HG03575 (cell line): Measurements from ENCODE around the gene SAFB2.
A peak's percentile ranks its signal among the peaks of the same experiment; 100 is the strongest.

Experiments
- ATAC-seq: cut with Tn5 transposase; IDR thresholded peaks from one replicate; pipeline ENCODE4 v1.9.1; 2021; ENCODE audit not compliant: unreplicated experiment, insufficient number of reproducible peaks, low FRiP score; ENCODE audit errors: extremely low read depth

The SAFB2 gene

DNA sequence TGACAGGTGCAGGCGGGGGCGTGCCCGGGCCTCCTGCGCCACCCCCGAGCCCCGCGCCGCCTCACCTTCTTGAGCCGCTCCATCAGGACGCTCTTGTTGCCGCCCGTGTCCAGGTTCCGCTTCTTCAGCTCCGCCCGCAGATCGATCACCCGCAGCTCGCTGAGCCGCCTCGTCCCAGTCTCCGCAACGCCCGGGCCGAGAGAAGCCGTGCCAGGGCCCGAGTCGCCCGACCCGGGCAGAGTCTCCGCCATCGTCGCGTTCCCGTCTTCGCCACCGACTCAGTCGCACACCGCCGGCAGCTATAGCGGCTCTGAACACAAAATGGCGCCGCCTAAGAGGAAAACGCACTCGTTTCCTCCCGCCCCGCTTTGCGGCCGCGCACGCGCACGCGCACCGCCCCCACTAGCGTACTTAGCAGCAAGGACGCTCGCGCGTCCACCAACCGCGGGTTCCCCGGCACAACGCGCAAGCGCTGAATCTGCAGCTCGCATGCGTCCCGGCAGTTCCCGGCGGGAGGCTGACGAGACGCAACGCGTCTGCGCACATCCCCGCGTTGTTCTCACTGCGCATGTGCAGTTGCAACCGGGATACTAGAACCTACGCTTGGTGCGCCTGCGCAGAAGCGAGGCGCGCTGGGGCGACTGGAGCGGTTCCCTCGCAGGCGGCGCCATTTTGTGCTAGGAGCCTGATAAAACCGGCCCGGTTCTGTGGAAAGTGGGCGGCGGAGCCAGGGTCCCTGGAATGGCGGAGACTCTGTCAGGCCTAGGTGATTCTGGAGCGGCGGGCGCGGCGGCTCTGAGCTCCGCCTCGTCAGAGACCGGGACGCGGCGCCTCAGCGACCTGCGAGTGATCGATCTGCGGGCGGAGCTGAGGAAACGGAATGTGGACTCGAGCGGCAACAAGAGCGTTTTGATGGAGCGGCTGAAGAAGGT is at the start of gene SAFB2, which contains the start of gene SAFB:
Gene SAFB2, minus strand, starts transcription at position 312 of the 932 bp plus-strand sequence. Its CDS starts 61 bp downstream, at position 251.
Gene SAFB, plus strand, starts transcription at position 619 of the 932 bp plus-strand sequence. Its CDS starts 123 bp downstream, at position 742.
- peak; percentile 50 for ATAC-seq

GRCh38 chr19:5671600-5671999 is 49.0 kb upstream of the SAFB2 start:
- ATAC-seq: no peak

- ATAC-seq: no peak
These were observed 46.6 kb upstream of the SAFB2 start for GRCh38 chr19:5669212-5669611.

GRCh38 chr19:5667751-5668271 is 45.2 kb upstream of the SAFB2 start:
- ATAC-seq: no peak

GRCh38 chr19:5666921-5667610 is 44.5 kb upstream of the SAFB2 start:
- ATAC-seq: no peak

GRCh38 chr19:5665781-5666513 is 43.4 kb upstream of the SAFB2 start:
- ATAC-seq: no peak

DNA sequence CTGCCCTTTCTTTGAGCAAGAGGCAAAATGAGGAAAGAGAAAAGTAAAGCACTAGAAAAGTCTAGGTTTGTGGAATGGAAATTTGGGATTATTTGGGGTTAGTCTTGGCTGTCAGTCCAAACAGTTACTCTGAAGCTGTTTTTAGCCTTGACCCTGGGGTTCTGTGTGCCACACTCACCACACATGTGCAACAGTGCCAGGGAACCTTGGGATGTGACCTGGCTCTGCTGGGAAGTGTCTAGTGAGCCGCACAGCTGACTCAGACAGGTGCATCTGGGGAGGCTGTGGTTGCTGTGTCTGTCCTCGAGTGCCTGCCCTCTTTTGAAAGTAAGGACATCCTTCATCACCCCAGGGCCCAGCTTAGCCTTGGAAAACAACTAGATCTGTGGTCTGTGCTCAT is 41.9 kb upstream of the SAFB2 start:
- no peak for ATAC-seq

- no peak for ATAC-seq
These were observed 41.3 kb upstream of the SAFB2 start for GRCh38 chr19:5663904-5664303.

GRCh38 chr19:5661483-5661882 is 38.9 kb upstream of the SAFB2 start:
- ATAC-seq: no peak

DNA sequence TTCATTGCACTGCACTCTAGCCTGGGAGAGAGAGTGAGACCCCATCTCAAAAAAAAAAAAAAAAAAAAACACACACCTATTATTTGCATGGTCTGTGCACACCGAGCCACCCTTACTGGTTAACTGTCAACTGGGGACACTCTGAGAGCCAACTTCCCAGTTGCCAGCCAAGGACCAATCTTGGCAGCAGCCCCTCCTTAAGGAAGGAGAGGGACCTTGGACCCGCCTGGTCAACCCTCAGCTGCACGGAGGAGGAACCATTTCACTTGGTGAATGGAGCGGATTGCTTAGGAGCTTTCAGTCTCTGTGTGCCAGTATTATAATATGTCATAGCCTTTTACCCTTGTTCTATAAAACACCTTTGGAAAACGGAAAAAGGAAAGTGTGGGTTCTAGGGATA is 32.8 kb upstream of the SAFB2 start:
- no peak for ATAC-seq

GRCh38 chr19:5654931-5655330 is 32.4 kb upstream of the SAFB2 start:
- ATAC-seq: no peak

- ATAC-seq: no peak
These were observed 29.7 kb upstream of the SAFB2 start for GRCh38 chr19:5652261-5652660.

DNA sequence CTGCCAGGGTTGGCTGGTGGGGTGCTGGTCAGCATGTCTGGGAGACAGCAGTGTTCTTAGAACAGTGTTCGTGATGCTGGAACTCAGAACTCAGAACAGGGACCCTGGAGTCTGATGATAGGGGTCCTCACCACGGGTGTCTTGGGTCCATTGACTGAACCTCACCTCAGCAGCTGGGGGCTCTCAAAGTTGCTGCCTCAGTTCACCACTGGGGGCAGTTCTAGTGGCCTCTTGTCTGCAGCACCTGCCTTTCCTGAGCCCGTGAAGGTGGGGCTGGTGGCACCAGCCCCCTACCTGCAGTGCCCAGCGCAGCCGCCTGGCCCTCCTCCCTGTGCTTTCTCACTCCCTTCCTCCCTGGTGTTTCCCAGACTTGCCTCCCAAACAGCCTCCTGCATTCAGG is 28.8 kb upstream of the SAFB2 start:
- ATAC-seq: no peak

GRCh38 chr19:5648464-5648863 is 25.9 kb upstream of the SAFB2 start:
- ATAC-seq: no peak

GRCh38 chr19:5646703-5647102 is 24.1 kb upstream of the SAFB2 start:
- no peak for ATAC-seq

- no peak for ATAC-seq
These were observed 22.8 kb upstream of the SAFB2 start for GRCh38 chr19:5645409-5645808.

GRCh38 chr19:5644037-5644436 is 21.5 kb upstream of the SAFB2 start:
- no peak for ATAC-seq

GRCh38 chr19:5643060-5643459 is 20.5 kb upstream of the SAFB2 start:
- ATAC-seq: no peak

DNA sequence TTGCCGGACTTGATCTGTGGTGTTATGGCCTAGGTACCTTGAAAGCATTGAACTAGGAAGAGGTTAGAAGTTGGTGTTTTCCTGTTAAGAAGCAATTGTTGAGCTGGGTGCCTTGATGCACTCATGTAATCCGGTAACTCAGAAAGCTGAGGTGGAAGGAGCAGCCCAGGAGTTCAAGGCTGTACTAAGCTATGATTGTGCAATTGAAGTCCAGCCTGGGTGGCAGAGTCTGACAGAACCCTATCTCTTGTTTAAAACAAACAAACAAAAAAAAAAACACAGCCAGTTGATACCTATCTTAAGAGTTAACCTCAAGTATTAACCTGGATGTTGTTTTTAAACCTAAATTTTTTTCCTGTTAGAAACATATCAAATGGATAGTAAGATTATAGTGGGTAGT is 19.6 kb upstream of the SAFB2 start:
- ATAC-seq: no peak
